Heart right ventricle (tissue), 16 donors: Measurements from ENCODE around the gene PARD6G. TPM values are rescaled to one million over a fixed set of nuclear protein-coding genes. Genes with fewer than 3 reads are reported as not detected.
A peak's percentile ranks its signal among the peaks of the same experiment; 100 is the strongest.

ENCODE experiments used
- ATAC-seq, 8 donors: fragments of 200-7000 bp; cut with Tn5 transposase; one replicate each; pipeline ENCODE4 v1.9.1; 2020; ENCODE audit warnings: mild to moderate bottlenecking in 8 of 8, moderate library complexity in 8 of 8, moderate number of reproducible peaks in 1 of 8
- DNase-seq, 2 donors: peaks; one replicate each; pipeline ENCODE4 v3.0.0-alpha.2; 2020
- H3K27ac ChIP-seq, 10 donors: fragments of 200-600 bp; sonication (generic) in 2 of 10; one replicate each; pipeline versions ENCODE4 v1.5.0 to v1.8.0; 2020 to 2022; ENCODE audit warnings: mild to moderate bottlenecking in 3 of 10
- H3K27me3 ChIP-seq, 7 donors: fragments of 200-600 bp; one replicate each; pipeline ENCODE4 v1.8.0; 2021 to 2022; ENCODE audit warnings: mild to moderate bottlenecking in 2 of 7
- H3K36me3 ChIP-seq, 9 donors: fragments of 200-600 bp; sonication (generic) in 1 of 9; one replicate each; pipeline versions ENCODE4 v1.5.0 to v1.8.0; 2020 to 2022; ENCODE audit warnings: mild to moderate bottlenecking in 2 of 9
- H3K4me1 ChIP-seq, 9 donors: fragments of 200-600 bp; sonication (generic) in 1 of 9; one replicate each; pipeline versions ENCODE4 v1.5.0 to v1.8.0; 2020 to 2022; ENCODE audit warnings: mild to moderate bottlenecking in 4 of 9
- H3K4me3 ChIP-seq, 10 donors: fragments of 200-600 bp; sonication (generic) in 2 of 10; one replicate each; pipeline versions ENCODE4 v1.5.0 to v1.8.0; 2020 to 2022; ENCODE audit warnings: mild to moderate bottlenecking in 7 of 10, moderate library complexity in 2 of 10
- H3K9me3 ChIP-seq, 11 donors: fragments of 200-600 bp in 10 of 11; sonication (generic) in 2 of 11; one replicate each; pipeline versions ENCODE4 v1.5.0 to v1.8.0; 2013 to 2022; ENCODE audit warnings: mild to moderate bottlenecking in 2 of 11, control low read depth in 1 of 11, moderate library complexity in 1 of 11
- CTCF ChIP-seq, 9 donors: fragments of 200-600 bp; sonication (generic) in 2 of 9; IDR thresholded peaks; one replicate each; pipeline versions ENCODE4 v1.5.0 to v1.8.0; 2021 to 2022; ENCODE audit warnings: antibody characterized with exemption in 9 of 9, mild to moderate bottlenecking in 5 of 9, moderate library complexity in 1 of 9
- WGBS, 2 donors: extraction: QIAGEN DNeasy Blood & Tissue Kit; methylation state at CpG; one replicate each; pipeline ENCODE4 v1.1.7; 2013; ENCODE audit warnings: inconsistent platforms in 1 of 2; 5-methylcytosine and 5-hydroxymethylcytosine counted together
- intact Hi-C, 10 donors: fragments of 100-400 bp; cut with DNase I; formaldehyde crosslinking; loops; one replicate each; pipeline versions ENCODE4 v1.11.1 to v1.14.2; 2022
- polyA plus RNA-seq, 2 donors: library from polyadenylated mRNA; stranded (reverse); fragments of 200-250 nt; gene quantifications; one replicate each; pipeline ENCODE4 v1.2.3, GENCODE V29; 2013
- total RNA-seq, 10 donors: library from RNA; stranded (reverse); fragmentation: NEBNext Ultra II Directional in 3 of 10; extraction: Animal tissue kit (Norgen Biotek cat#: 25700) in 3 of 10; gene quantifications; one replicate each; pipeline versions ENCODE4 v1.2.1 to v1.2.4, GENCODE V29; 2021 to 2023
- donor health status: Arrhythmogenic right ventricular cardiomyopathy.
- donor health status: ischemic (EF 13 %, LVEDD 7.1; RV severe dilation, severe dysfunction).
- donor health status: healthy with polysubstance abuse.
- donor health status: DM: no; HTN: yes; CAD: no.
- donor health status: DM: no; HTN: no; CAD: no.
- donor health status: ischemic (EF 25% LVEDD 6.9; RV normal size, moderate dysfunction).
- donor health status: ischemic (EF 25% LVEDD 5.7; RV mildly dilated, moderate dysfunction).
- donor health status: healthy.
- donor health status: DM: yes; HTN: yes; CAD: no.
- donor health status: Ischemic cardiomyopathy.
- donor health status: ischemic (EF 35%, LVEDD 5.7; RV mildly dilated, moderate dysfunction).
- donor health status: nonischemic (EF 11% LVEDD 7.7; RV severe dilation, severe dysfunction).
- donor health status: DM: yes; HTN: yes; CAD: no.
- donor health status: PGD.
- donor health status: ischemic (EF 29% LVEDD 5.4; RV normal size, mild dysfunction).
- donor health status: nonischemic (EF 23%, LVEDD 6.1; RV moderate dilation, normal function).

Gene PARD6G
- total and polyA plus RNA-seq, 12 donors: 0.77 to 3.8 (median 2.6) TPM

- ATAC-seq (no peak), DNase-seq (no peak)
- Histone ChIP-seq H3K27me3 (peaks cover 0 to 8% (median 0%) of the 10 kb centered on the region in 7 donors), H3K27ac (no peak overlapping the region), H3K36me3 (no peaks in the 10 kb centered on the region), H3K4me1 (peaks cover 0 to 10% (median 0%) of the 10 kb centered on the region in 9 donors), H3K4me3 (no peak overlapping the region), H3K9me3 (no peaks in the 10 kb centered on the region)
- TF ChIP-seq CTCF (IDR thresholded peaks at IDR 0.05): no peak
- 73% methylated on average over 9 of the region's 9 CpGs for WGBS, 2 donors
- intact Hi-C loops: no loop called here
Observed at GRCh38 chr18:80201739-80202138, 45.6 kb downstream of the PARD6G start.

GRCh38 chr18:80200932-80201672 lies 46.2 kb downstream of the PARD6G start:
- Histone ChIP-seq H3K27ac (no peak overlapping the region), H3K27me3 (peaks cover 0 to 11% (median 0%) of the 10 kb centered on the region in 7 donors), H3K4me3 (no peak overlapping the region), H3K36me3 (no peaks in the 10 kb centered on the region), H3K9me3 (no peaks in the 10 kb centered on the region), H3K4me1 (peaks cover 0 to 10% (median 0%) of the 10 kb centered on the region in 9 donors)
- 59 to 68% methylated on average over 17 of the region's 17 CpGs for WGBS, 2 donors
- peak in 1 of 8 donors; percentile 32 for ATAC-seq
- DNase-seq: no peak
- intact Hi-C loops: no loop called here
- no peak for TF ChIP-seq CTCF (IDR thresholded peaks at IDR 0.05)

GRCh38 chr18:80200171-80200931 lies 47.0 kb downstream of the PARD6G start:
- H3K27ac ChIP-seq: no peak overlapping the region
- H3K27me3 ChIP-seq: peaks cover 0 to 13% (median 0%) of the 10 kb centered on the region in 7 donors
- no peak overlapping the region for H3K4me3 ChIP-seq
- peaks cover 0 to 10% (median 0%) of the 10 kb centered on the region in 9 donors for H3K4me1 ChIP-seq
- ATAC-seq (peak in 2 of 8 donors; percentile 24 to 43), DNase-seq (no peak)
- H3K36me3 ChIP-seq: no peaks in the 10 kb centered on the region
- H3K9me3 ChIP-seq: no peaks in the 10 kb centered on the region
- intact Hi-C loops: no loop called here
- peak in 2 of 9 donors; percentile 7 to 22 for TF ChIP-seq CTCF (IDR thresholded peaks at IDR 0.05)
- 70 to 71% methylated on average over 17 of the region's 17 CpGs for WGBS, 2 donors

- Histone ChIP-seq H3K9me3 (no peaks in the 10 kb centered on the region), H3K4me1 (peaks cover 0 to 10% (median 0%) of the 10 kb centered on the region in 9 donors), H3K27me3 (peaks cover 0 to 17% (median 0%) of the 10 kb centered on the region in 7 donors), H3K36me3 (no peaks in the 10 kb centered on the region), H3K4me3 (no peak overlapping the region), H3K27ac (no peak overlapping the region)
- intact Hi-C loops: no loop called here
- DNase-seq: no peak
- no peak for ATAC-seq
- TF ChIP-seq CTCF (IDR thresholded peaks at IDR 0.05): no peak
- WGBS, 2 donors: 92 to 93% methylated on average over 15 of the region's 15 CpGs
Observed at GRCh38 chr18:80198994-80199748, 48.1 kb downstream of the PARD6G start.
